Gastrocnemius medialis (tissue), 4 donors: Measurements from ENCODE around the gene DAPP1. TPM values are rescaled to one million over a fixed set of nuclear protein-coding genes. Genes with fewer than 3 reads are reported as not detected.
A peak's percentile ranks its signal among the peaks of the same experiment; 100 is the strongest.

Experiments
- ATAC-seq, 2 donors: fragments of 150-250 bp; one replicate each; pipeline ENCODE4 v1.9.1; 2016
- DNase-seq, 2 donors: peaks; one replicate each; pipeline ENCODE4 v3.0.0-alpha.2; 2019
- H3K27ac ChIP-seq, 4 donors: fragments of 200-600 bp; sonication (generic); 1 replicate in 1 of 4; 2 replicates in 3 of 4; pipeline ENCODE4 v1.5.1; 2016 to 2018; ENCODE audit warnings: mild to moderate bottlenecking in 2 of 4, moderate library complexity in 1 of 4
- H3K27me3 ChIP-seq, 3 donors: fragments of 200-600 bp; sonication (generic) in 2 of 3; 1 replicate in 1 of 3; 2 replicates in 2 of 3; pipeline versions ENCODE4 v1.5.1 to v1.6.0; 2016 to 2019; ENCODE audit warnings: mild to moderate bottlenecking in 1 of 3, moderate library complexity in 1 of 3
- H3K36me3 ChIP-seq, 2 donors: fragments of 200-600 bp; sonication (generic) in 1 of 2; one replicate each; pipeline ENCODE4 v1.5.1; 2017 to 2018
- H3K4me1 ChIP-seq, 2 donors: fragments of 200-600 bp; sonication (generic) in 1 of 2; one replicate each; pipeline ENCODE4 v1.5.1; 2016 to 2017; ENCODE audit warnings: mild to moderate bottlenecking in 2 of 2
- H3K4me3 ChIP-seq, 4 donors: fragments of 200-600 bp; sonication (generic) in 3 of 4; 1 replicate in 1 of 4; 2 replicates in 3 of 4; pipeline ENCODE4 v1.5.1; 2016 to 2019; ENCODE audit warnings: mild to moderate bottlenecking in 2 of 4
- H3K9me3 ChIP-seq, 3 donors: fragments of 200-600 bp; sonication (generic) in 2 of 3; 1 replicate in 1 of 3; 2 replicates in 2 of 3; pipeline ENCODE4 v1.5.1; 2016 to 2019
- CTCF ChIP-seq, 5 experiments: fragments of 450-650 bp in 3 of 5; fragments of 200-600 bp in 2 of 5; sonication (generic) in 2 of 5; IDR thresholded peaks in 4 of 5; conservative IDR thresholded peaks in 1 of 5; 1 replicate in 4 of 5; 2 replicates in 1 of 5; pipeline ENCODE4 v1.5.1; 2016 to 2019; ENCODE audit warnings: antibody characterized with exemption in 5 of 5, mild to moderate bottlenecking in 3 of 5, moderate library complexity in 3 of 5
- POLR2A ChIP-seq, 2 donors: fragments of 450-650 bp; IDR thresholded peaks; one replicate each; pipeline ENCODE4 v1.6.1; 2017; ENCODE audit warnings: antibody characterized with exemption in 2 of 2, mild to moderate bottlenecking in 2 of 2, moderate library complexity in 2 of 2
- in situ Hi-C, 4 donors: fragments of 200-750 bp; cut with MboI; loops; one replicate each; pipeline versions ENCODE4 v1.15.0 to v1.8.0; 2017; ENCODE audit warnings: low sequenced_read_pairs in 4 of 4
- intact Hi-C: fragments of 100-400 bp; cut with DNase I; formaldehyde crosslinking; loops from one replicate; pipeline ENCODE4 v1.15.1; 2023; ENCODE audit warnings: low total_unique reads
- total RNA-seq, 4 donors: library from RNA; depleted of rRNA; stranded (reverse); fragments of >200 nt; gene quantifications; one replicate each; pipeline versions ENCODE4 v1.1.0 to v1.2.3, GENCODE V29; 2016

DAPP1 gene
- total RNA-seq, 4 donors from 2014 or later = 0.15 to 1.3 (median 0.72) TPM

GRCh38 chr4:99811117-99811516 lies 5.5 kb upstream of the DAPP1 start:
- H3K27ac ChIP-seq = no peak overlapping the region
- H3K4me3 ChIP-seq = no peak overlapping the region
- DNase-seq = no peak
- H3K4me1 ChIP-seq = peaks cover 11 to 12% of the 10 kb centered on the region in 2 donors
- no peaks in the 10 kb centered on the region for H3K27me3 ChIP-seq
- no peak for TF ChIP-seq POLR2A (IDR thresholded peaks at IDR 0.05)
- TF ChIP-seq CTCF (IDR thresholded peaks at IDR 0.05 in 4 of 5, conservative IDR thresholded peaks at IDR 0.05 in 1 of 5) = no peak
- intact Hi-C loops = no loop called here
- ATAC-seq = no peak
- in situ Hi-C loops = loop anchor here in 1 of 4 donors (5.0 kb wide), 1 partner anchor 254 kb away; no protein-coding TSS in a partner anchor
- no peaks in the 10 kb centered on the region for H3K9me3 ChIP-seq
- H3K36me3 ChIP-seq = no peaks in the 10 kb centered on the region

- Histone ChIP-seq H3K4me3 (no peak overlapping the region), H3K4me1 (peaks cover 7 to 10% of the 10 kb centered on the region in 2 donors), H3K36me3 (no peaks in the 10 kb centered on the region), H3K27me3 (no peaks in the 10 kb centered on the region), H3K9me3 (no peaks in the 10 kb centered on the region), H3K27ac (no peak overlapping the region)
- TF ChIP-seq CTCF (IDR thresholded peaks at IDR 0.05 in 4 of 5, conservative IDR thresholded peaks at IDR 0.05 in 1 of 5) = peak in 2 of 5 experiments; percentile 17 to 19
- TF ChIP-seq POLR2A (IDR thresholded peaks at IDR 0.05) = no peak
- intact Hi-C loops (no loop called here), in situ Hi-C loops (loop anchor here in 1 of 4 donors (5.0 kb wide), 1 partner anchor 255 kb away; no protein-coding TSS in a partner anchor)
- no peak for ATAC-seq
- DNase-seq = no peak
These were observed 4.8 kb upstream of the DAPP1 start for GRCh38 chr4:99811850-99812249.

DNA sequence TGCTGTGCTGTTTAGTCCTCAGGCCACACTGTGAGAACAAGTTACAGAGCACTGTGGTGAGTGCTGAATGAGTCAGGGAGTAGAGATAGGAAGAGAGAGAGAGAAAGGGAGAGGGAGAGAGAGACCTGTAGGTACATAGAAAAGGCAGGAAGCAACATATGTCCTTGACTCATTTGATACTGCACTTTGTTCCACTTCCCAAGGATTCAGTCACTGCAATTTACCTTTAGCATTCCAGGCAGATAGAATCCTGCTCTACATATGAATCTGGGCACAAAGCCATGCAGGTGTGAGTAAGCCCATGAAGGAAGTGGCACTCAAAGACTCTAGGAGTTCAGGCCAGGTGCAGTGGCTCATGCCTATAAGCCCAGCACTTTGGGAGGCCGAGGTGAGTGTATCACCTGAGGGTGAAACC lies 1.0 kb upstream of the DAPP1 start:
- H3K36me3 ChIP-seq = no peaks in the 10 kb centered on the region
- in situ Hi-C loops (no loop called here), intact Hi-C loops (no loop called here)
- no peaks in the 10 kb centered on the region for H3K27me3 ChIP-seq
- H3K9me3 ChIP-seq = no peaks in the 10 kb centered on the region
- no peak overlapping the region for H3K27ac ChIP-seq
- H3K4me3 ChIP-seq = no peak overlapping the region
- ATAC-seq (no peak), DNase-seq (no peak)
- H3K4me1 ChIP-seq = no peaks in the 10 kb centered on the region
- TF ChIP-seq POLR2A (IDR thresholded peaks at IDR 0.05) (no peak), CTCF (IDR thresholded peaks at IDR 0.05 in 4 of 5, conservative IDR thresholded peaks at IDR 0.05 in 1 of 5) (no peak)

- no peaks in the 10 kb centered on the region for H3K36me3 ChIP-seq
- H3K4me3 ChIP-seq = peak overlapping the region in 1 of 4 donors; percentile 15
- TF ChIP-seq CTCF (IDR thresholded peaks at IDR 0.05 in 4 of 5, conservative IDR thresholded peaks at IDR 0.05 in 1 of 5) = no peak
- no peak for TF ChIP-seq POLR2A (IDR thresholded peaks at IDR 0.05)
- in situ Hi-C loops = no loop called here
- H3K27ac ChIP-seq = no peak overlapping the region
- no peaks in the 10 kb centered on the region for H3K27me3 ChIP-seq
- no peaks in the 10 kb centered on the region for H3K4me1 ChIP-seq
- intact Hi-C loops = no loop called here
- DNase-seq = no peak
- no peak for ATAC-seq
- no peaks in the 10 kb centered on the region for H3K9me3 ChIP-seq
These were observed 773 bp downstream of the DAPP1 start for GRCh38 chr4:99817309-99817890.

- Histone ChIP-seq H3K4me1 (no peaks in the 10 kb centered on the region), H3K36me3 (no peaks in the 10 kb centered on the region), H3K4me3 (no peak overlapping the region), H3K27me3 (no peaks in the 10 kb centered on the region), H3K9me3 (no peaks in the 10 kb centered on the region), H3K27ac (no peak overlapping the region)
- DNase-seq (no peak), ATAC-seq (no peak)
- intact Hi-C loops = no loop called here
- in situ Hi-C loops = no loop called here
- TF ChIP-seq POLR2A (IDR thresholded peaks at IDR 0.05) (no peak), CTCF (IDR thresholded peaks at IDR 0.05 in 4 of 5, conservative IDR thresholded peaks at IDR 0.05 in 1 of 5) (no peak)
These were observed 2.0 kb downstream of the DAPP1 start for GRCh38 chr4:99818661-99819060.
